Trophoblast cell (in vitro differentiated cells and primary cell): ENCODE data around the gene FOXA3.
A peak's percentile ranks its signal among the peaks of the same experiment; 100 is the strongest.

Source experiments
- DNase-seq, 2 donors: peaks; one replicate each; pipeline ENCODE4 v3.0.0-alpha.2; 2016
- H2AFZ ChIP-seq: 2 replicates; pipeline ENCODE4 v1.6.1; 2013; ENCODE audit warnings: low read length, moderate library complexity, mild to moderate bottlenecking; ENCODE audit not compliant: insufficient read depth, poor library complexity
- H2AK5ac ChIP-seq: 2 replicates; pipeline ENCODE4 v1.6.1; 2013; ENCODE audit warnings: mild to moderate bottlenecking, low read length
- H2BK120ac ChIP-seq: 2 replicates; pipeline ENCODE4 v1.6.1; 2013; ENCODE audit warnings: low read length, mild to moderate bottlenecking, moderate library complexity; ENCODE audit not compliant: insufficient read depth, poor library complexity
- H2BK12ac ChIP-seq: 2 replicates; pipeline ENCODE4 v1.6.1; 2013; ENCODE audit warnings: mild to moderate bottlenecking, low read length, moderate library complexity
- H2BK5ac ChIP-seq: 2 replicates; pipeline ENCODE4 v1.6.1; 2013; ENCODE audit warnings: low read length, low read depth, moderate library complexity, mild to moderate bottlenecking; ENCODE audit not compliant: poor library complexity
- H3K14ac ChIP-seq: 2 replicates; pipeline ENCODE4 v1.6.1; 2013; ENCODE audit warnings: mild to moderate bottlenecking, low read length
- H3K18ac ChIP-seq: 2 replicates; pipeline ENCODE4 v1.6.1; 2013; ENCODE audit warnings: mild to moderate bottlenecking, low read length
- H3K23ac ChIP-seq: 2 replicates; pipeline ENCODE4 v1.6.1; 2013; ENCODE audit warnings: low read length
- H3K27ac ChIP-seq: 2 replicates; pipeline ENCODE4 v1.5.1; 2013; ENCODE audit warnings: low read depth, mild to moderate bottlenecking, inconsistent platforms, low read length, moderate library complexity
- H3K27me3 ChIP-seq: 2 replicates; pipeline ENCODE4 v1.6.1; 2013; ENCODE audit warnings: inconsistent platforms, mild to moderate bottlenecking, low read length, moderate library complexity; ENCODE audit not compliant: insufficient read depth
- H3K36me3 ChIP-seq, 2 experiments: 1 replicate in 1 of 2; 2 replicates in 1 of 2; pipeline ENCODE4 v1.6.1; 2013; ENCODE audit warnings: low read length in 2 of 2, mild to moderate bottlenecking in 2 of 2, moderate library complexity in 1 of 2; ENCODE audit not compliant: insufficient read depth in 2 of 2, control insufficient read depth in 1 of 2
- H3K4ac ChIP-seq: 2 replicates; pipeline ENCODE4 v1.6.1; 2013; ENCODE audit warnings: low read depth, mild to moderate bottlenecking, low read length, moderate library complexity
- H3K4me1 ChIP-seq, 2 experiments: 1 replicate in 1 of 2; 2 replicates in 1 of 2; pipeline ENCODE4 v1.6.1; 2013; ENCODE audit warnings: low read length in 2 of 2, mild to moderate bottlenecking in 2 of 2, moderate library complexity in 1 of 2; ENCODE audit not compliant: insufficient read depth in 2 of 2, control insufficient read depth in 1 of 2
- H3K4me2 ChIP-seq: 2 replicates; pipeline ENCODE4 v1.6.1; 2013; ENCODE audit warnings: inconsistent platforms, mild to moderate bottlenecking, low read length, moderate library complexity
- H3K4me3 ChIP-seq: 2 replicates; pipeline ENCODE4 v1.5.1; 2013; ENCODE audit warnings: mild to moderate bottlenecking, low read depth, low read length, inconsistent platforms
- H3K79me1 ChIP-seq: one replicate; pipeline ENCODE4 v1.6.1; 2013; ENCODE audit warnings: low read length
- H3K79me2 ChIP-seq: 2 replicates; pipeline ENCODE4 v1.6.1; 2013; ENCODE audit warnings: low read length, mild to moderate bottlenecking; ENCODE audit not compliant: control insufficient read depth, insufficient read depth, poor library complexity
- H3K9ac ChIP-seq: 2 replicates; pipeline ENCODE4 v1.6.1; 2013; ENCODE audit warnings: mild to moderate bottlenecking, low read length
- H3K9me3 ChIP-seq: 2 replicates; pipeline ENCODE4 v1.6.1; 2013; ENCODE audit warnings: low read depth, mild to moderate bottlenecking, control low read depth, inconsistent platforms, low read length; ENCODE audit not compliant: insufficient read depth
- H4K12ac ChIP-seq: 2 replicates; pipeline ENCODE4 v1.6.1; 2013; ENCODE audit warnings: low read depth, mild to moderate bottlenecking, low read length, moderate library complexity
- H4K8ac ChIP-seq: 2 replicates; pipeline ENCODE4 v1.6.1; 2013; ENCODE audit warnings: low read depth, mild to moderate bottlenecking, low read length, moderate library complexity
- H4K91ac ChIP-seq: one replicate; pipeline ENCODE4 v1.6.1; 2013; ENCODE audit warnings: low read depth, mild to moderate bottlenecking, low read length, moderate library complexity
- WGBS: extraction: QIAGEN DNeasy Blood & Tissue Kit; methylation state at CpG from one replicate; pipeline ENCODE4 v1.1.7; 2013; ENCODE audit warnings: missing lambda C conversion rate; ENCODE audit not compliant: insufficient read length, insufficient coverage; ENCODE audit errors: extremely low coverage; 5-methylcytosine and 5-hydroxymethylcytosine counted together

FOXA3 gene

DNA sequence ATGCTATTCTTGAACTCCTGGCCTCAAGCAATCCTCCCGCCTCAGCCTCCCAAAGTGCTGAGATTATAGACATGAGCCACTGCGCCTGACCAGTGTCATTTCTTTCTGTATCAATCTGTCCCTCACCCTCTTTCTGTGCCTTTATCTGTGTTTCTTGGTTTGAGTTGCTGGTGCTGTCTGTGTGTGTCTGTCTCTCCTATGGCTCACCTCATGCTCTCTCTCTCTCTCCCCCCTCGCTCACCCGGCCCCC is 12.0 kb downstream of the FOXA3 start:
- H3K4me3 ChIP-seq, result no peak overlapping the region
- H4K12ac ChIP-seq, result no peak overlapping the region
- no peak overlapping the region for H3K9ac ChIP-seq
- no peak overlapping the region for H2AK5ac ChIP-seq
- peak overlapping the region; percentile 78 for H3K18ac ChIP-seq
- H4K91ac ChIP-seq, result peak overlapping the region; percentile 30
- H3K9me3 ChIP-seq, result no peaks in the 10 kb centered on the region
- H3K36me3 ChIP-seq, result no peaks in the 10 kb centered on the region
- no CpG with 5 or more reads among the region's 4 CpGs for WGBS
- DNase-seq, result no peak
- peak overlapping the region; percentile 94 for H2AFZ ChIP-seq
- H3K79me1 ChIP-seq, result peaks cover 6% of the 10 kb centered on the region
- H3K14ac ChIP-seq, result peak overlapping the region; percentile 74
- H3K4ac ChIP-seq, result peak overlapping the region; percentile 27
- H2BK12ac ChIP-seq, result no peak overlapping the region
- peak overlapping the region; percentile 89 for H4K8ac ChIP-seq
- H3K23ac ChIP-seq, result no peak overlapping the region
- peak overlapping the region; percentile 69 for H2BK5ac ChIP-seq
- peaks cover 3% of the 10 kb centered on the region for H3K79me2 ChIP-seq
- peak overlapping the region; percentile 58 for H3K27ac ChIP-seq
- peaks cover 5 to 10% of the 10 kb centered on the region in 2 experiments for H3K4me1 ChIP-seq
- H2BK120ac ChIP-seq, result peak overlapping the region; percentile 79
- no peaks in the 10 kb centered on the region for H3K27me3 ChIP-seq
- H3K4me2 ChIP-seq, result peak overlapping the region; percentile 52

DNA sequence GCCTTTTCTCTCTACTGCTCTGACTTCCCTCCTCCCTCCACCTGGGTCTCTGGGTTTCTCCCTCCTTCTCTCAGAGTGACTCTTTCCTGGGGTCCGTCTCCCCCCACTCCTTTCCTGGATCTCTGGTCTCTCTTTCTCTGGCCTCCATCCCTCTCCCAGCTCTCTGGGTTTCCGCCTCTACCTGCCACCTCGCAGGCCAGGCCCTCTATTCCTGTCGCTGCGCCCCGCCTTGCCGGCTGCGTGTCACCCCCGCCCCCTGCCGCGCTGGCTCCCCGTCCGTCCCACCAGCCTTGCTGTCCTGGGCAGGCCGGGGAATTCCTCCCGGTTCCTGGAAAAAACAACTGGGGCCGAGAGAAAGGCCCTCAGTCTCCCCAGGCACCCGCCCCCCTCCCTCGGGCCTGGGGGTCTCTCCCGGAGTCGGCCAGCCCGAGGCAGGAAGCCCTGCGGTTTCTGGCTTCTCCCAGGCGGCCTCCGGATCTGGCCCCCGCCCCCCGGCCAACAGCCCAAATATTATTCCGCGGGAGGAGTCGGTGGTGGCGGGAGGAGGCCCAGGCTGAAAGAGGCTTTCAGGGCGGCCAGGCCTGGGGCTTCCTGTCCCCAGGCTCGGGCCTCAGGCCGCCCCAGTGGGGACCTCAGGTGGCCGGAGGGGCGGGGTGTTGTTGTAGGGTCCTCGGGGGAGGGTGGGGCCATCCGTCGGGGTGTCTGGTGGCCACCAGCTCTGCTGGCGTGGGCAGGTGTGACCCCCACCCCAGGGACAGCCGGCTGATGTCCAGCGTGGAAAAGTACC is 12.5 kb downstream of the FOXA3 start:
- H3K9me3 ChIP-seq, result peaks cover 2% of the 10 kb centered on the region
- H3K36me3 ChIP-seq, result no peaks in the 10 kb centered on the region
- H3K79me1 ChIP-seq, result peaks cover 6% of the 10 kb centered on the region
- no CpG with 5 or more reads among the region's 41 CpGs for WGBS
- peak overlapping the region; percentile 89 for H4K8ac ChIP-seq
- H3K23ac ChIP-seq, result no peak overlapping the region
- DNase-seq, result no peak
- no peak overlapping the region for H3K9ac ChIP-seq
- H3K4me1 ChIP-seq, result peaks cover 5 to 10% of the 10 kb centered on the region in 2 experiments
- peak overlapping the region; percentile 74 for H3K14ac ChIP-seq
- peak overlapping the region; percentile 52 for H3K4me2 ChIP-seq
- H3K4ac ChIP-seq, result peak overlapping the region; percentile 53
- peaks cover 3% of the 10 kb centered on the region for H3K79me2 ChIP-seq
- peak overlapping the region; percentile 94 for H2AFZ ChIP-seq
- peak overlapping the region; percentile 79 for H2BK120ac ChIP-seq
- H3K27me3 ChIP-seq, result no peaks in the 10 kb centered on the region
- H2BK12ac ChIP-seq, result peak overlapping the region; percentile 26
- peak overlapping the region; percentile 16 for H3K4me3 ChIP-seq
- H2AK5ac ChIP-seq, result peak overlapping the region; percentile 3
- H4K12ac ChIP-seq, result peak overlapping the region; percentile 16
- peak overlapping the region; percentile 78 for H3K18ac ChIP-seq
- peak overlapping the region; percentile 69 for H2BK5ac ChIP-seq
- peak overlapping the region; percentile 30 for H4K91ac ChIP-seq
- H3K27ac ChIP-seq, result peak overlapping the region; percentile 58

DNA sequence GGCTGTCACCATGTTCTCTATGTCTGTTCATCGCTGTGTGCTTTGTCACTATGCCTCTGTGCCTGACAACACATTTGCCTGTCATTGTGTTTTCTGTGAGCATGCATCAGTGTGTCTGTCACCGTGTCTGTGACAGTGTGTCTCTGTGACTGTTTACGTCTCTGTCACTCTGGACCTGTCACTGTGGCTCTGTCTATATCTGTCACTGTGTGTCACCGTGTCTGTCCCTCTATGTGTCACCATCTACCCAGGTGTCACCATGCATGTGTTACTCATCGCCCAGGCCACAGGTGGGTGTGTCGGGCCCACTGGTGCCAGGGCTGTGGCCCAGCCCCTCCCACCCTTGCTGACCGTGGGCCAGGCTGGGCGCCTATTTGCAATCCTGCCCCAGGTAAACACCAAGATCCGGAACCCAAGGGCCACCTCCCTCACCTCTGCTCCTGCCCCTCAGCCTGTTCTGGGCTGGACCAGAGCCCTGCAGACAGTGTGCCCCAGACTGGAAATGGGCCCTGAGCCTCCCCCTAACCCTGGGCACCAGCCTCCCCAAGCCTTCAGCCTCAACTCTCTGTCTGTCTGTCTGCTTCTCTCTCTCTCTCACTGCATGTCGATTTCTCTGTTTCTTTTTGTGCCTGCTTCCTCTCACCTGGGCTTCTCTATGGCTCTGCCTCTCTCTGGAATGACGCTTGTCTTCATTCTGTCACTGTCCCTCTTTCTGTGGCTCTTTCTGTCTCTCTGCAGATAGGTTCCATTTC is 14.1 kb downstream of the FOXA3 start:
- Histone ChIP-seq H3K4me3 (no peak overlapping the region), H4K12ac (no peak overlapping the region)
- WGBS, result no CpG with 5 or more reads among the region's 11 CpGs

DNA sequence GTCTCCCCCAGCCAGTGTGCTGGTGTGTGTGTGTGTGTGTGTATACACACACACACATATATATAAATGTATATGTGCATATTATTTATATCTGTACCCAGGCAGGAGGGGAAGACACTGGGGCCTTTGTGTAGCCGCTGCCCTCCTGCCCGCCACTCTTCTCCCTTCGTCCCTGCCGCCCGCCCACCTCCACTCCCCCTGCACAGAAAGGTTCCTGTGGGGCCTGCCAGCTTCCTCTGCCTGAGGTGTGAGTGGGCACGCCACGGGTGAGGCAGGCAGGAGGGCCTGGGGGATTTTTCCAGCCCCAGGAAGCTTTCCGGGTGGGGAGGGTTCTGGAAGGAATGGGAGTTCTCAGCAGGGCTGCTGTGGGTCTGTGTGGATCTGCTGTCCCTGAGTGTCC is 14.9 kb downstream of the FOXA3 start:
- no peak overlapping the region for H3K14ac ChIP-seq
- H4K8ac ChIP-seq, result no peak overlapping the region
- no peaks in the 10 kb centered on the region for H3K27me3 ChIP-seq
- H3K4ac ChIP-seq, result no peak overlapping the region
- H3K4me2 ChIP-seq, result no peak overlapping the region
- no peak overlapping the region for H2AFZ ChIP-seq
- H3K79me2 ChIP-seq, result peaks cover 3% of the 10 kb centered on the region
- no peak overlapping the region for H4K91ac ChIP-seq
- no peak overlapping the region for H2AK5ac ChIP-seq
- H2BK120ac ChIP-seq, result no peak overlapping the region
- H3K18ac ChIP-seq, result no peak overlapping the region
- no peak overlapping the region for H3K23ac ChIP-seq
- no CpG with 5 or more reads among the region's 8 CpGs for WGBS
- H2BK12ac ChIP-seq, result no peak overlapping the region
- H3K79me1 ChIP-seq, result peaks cover 11% of the 10 kb centered on the region
- no peak overlapping the region for H2BK5ac ChIP-seq
- DNase-seq, result no peak
- H3K27ac ChIP-seq, result no peak overlapping the region
- H3K36me3 ChIP-seq, result peaks cover 5% of the 10 kb centered on the region in 2 experiments
- H3K9ac ChIP-seq, result no peak overlapping the region
- H3K9me3 ChIP-seq, result peaks cover 2% of the 10 kb centered on the region
- no peak overlapping the region for H4K12ac ChIP-seq
- H3K4me3 ChIP-seq, result no peak overlapping the region
- peaks cover 13 to 26% of the 10 kb centered on the region in 2 experiments for H3K4me1 ChIP-seq

More for the DNA sequence above, 14.1 kb downstream of the FOXA3 start:
- Histone ChIP-seq H2BK5ac (no peak overlapping the region), H3K4me2 (no peak overlapping the region), H2AK5ac (no peak overlapping the region), H3K4ac (no peak overlapping the region), H4K91ac (no peak overlapping the region), H2BK12ac (no peak overlapping the region), H2AFZ (no peak overlapping the region), H3K4me1 (peaks cover 13 to 23% of the 10 kb centered on the region in 2 experiments), H3K18ac (no peak overlapping the region), H3K9me3 (peaks cover 2% of the 10 kb centered on the region), H3K27ac (no peak overlapping the region), H3K79me1 (peaks cover 11% of the 10 kb centered on the region), H3K14ac (no peak overlapping the region), H2BK120ac (no peak overlapping the region), H3K36me3 (no peaks in the 10 kb centered on the region), H3K27me3 (no peaks in the 10 kb centered on the region), H3K9ac (no peak overlapping the region), H3K79me2 (peaks cover 3% of the 10 kb centered on the region), H4K8ac (no peak overlapping the region), H3K23ac (no peak overlapping the region)
- peak in 1 of 2 donors; percentile 29 for DNase-seq
